Measurements from ENCODE around the gene BCAS3.
"Not testable (repeated sequence)": the region's sequence is repeated elsewhere in the genome, so short reads cannot be mapped to it uniquely, and the experiment has no call there.

The BCAS3 gene

GRCh38 chr17:61422116-61422799 lies 744.6 kb downstream of the BCAS3 start:
- DNase-seq (ENCODE audit: low read depth) = no peak

- DNase-seq (ENCODE audit: low read depth) = no peak
Observed at GRCh38 chr17:61422869-61423268, 745.2 kb downstream of the BCAS3 start.

- DNase-seq (ENCODE audit: low read depth) = no peak
Observed at GRCh38 chr17:61423967-61424649, 746.5 kb downstream of the BCAS3 start.

GRCh38 chr17:61425682-61426481 lies 748.2 kb downstream of the BCAS3 start:
- no peak for DNase-seq (ENCODE audit: low read depth)

GRCh38 chr17:61426482-61427304 lies 749.0 kb downstream of the BCAS3 start:
- no peak for DNase-seq (ENCODE audit: low read depth)

GRCh38 chr17:61427567-61427966 lies 749.9 kb downstream of the BCAS3 start:
- DNase-seq (ENCODE audit: low read depth) = no peak

GRCh38 chr17:61429274-61429673 lies 751.6 kb downstream of the BCAS3 start:
- no peak for DNase-seq (ENCODE audit: low read depth)

GRCh38 chr17:61429831-61430230 lies 752.2 kb downstream of the BCAS3 start:
- not testable (repeated sequence) for DNase-seq (ENCODE audit: low read depth)

GRCh38 chr17:61431594-61432311 lies 754.1 kb downstream of the BCAS3 start:
- DNase-seq (ENCODE audit: low read depth) = no peak

GRCh38 chr17:61436273-61436672 lies 758.6 kb downstream of the BCAS3 start:
- no peak for DNase-seq (ENCODE audit: low read depth)

- DNase-seq (ENCODE audit: low read depth) = no peak
Observed at GRCh38 chr17:61436995-61437704, 759.5 kb downstream of the BCAS3 start.

GRCh38 chr17:61440697-61441096 lies 763.0 kb downstream of the BCAS3 start:
- no peak for DNase-seq (ENCODE audit: low read depth)

GRCh38 chr17:61441507-61441906 lies 763.9 kb downstream of the BCAS3 start:
- DNase-seq (ENCODE audit: low read depth) = not testable (repeated sequence)

- DNase-seq (ENCODE audit: low read depth) = no peak
Observed at GRCh38 chr17:61442136-61442775, 764.6 kb downstream of the BCAS3 start.
